Osteoblast (primary cell): Measurements from ENCODE around the gene RBBP8. TPM values are rescaled to one million over a fixed set of nuclear protein-coding genes. Genes with fewer than 3 reads are reported as not detected.

Experiments
- DNase-seq: peaks from one replicate; pipeline ENCODE4 v3.0.0; 2011; ENCODE audit warnings: low spot score, mixed read lengths; ENCODE audit not compliant: insufficient read length; ENCODE audit errors: missing footprints
- H2AFZ ChIP-seq: 2 replicates; pipeline ENCODE4 v1.6.0; 2011; ENCODE audit warnings: mild to moderate bottlenecking, low read length
- H3K27ac ChIP-seq: 2 replicates; pipeline ENCODE4 v1.5.1; 2011; ENCODE audit warnings: mild to moderate bottlenecking, low read depth, low read length, moderate library complexity
- H3K27me3 ChIP-seq: 2 replicates; pipeline ENCODE4 v1.6.0; 2012; ENCODE audit warnings: mild to moderate bottlenecking, control low read depth, inconsistent platforms, low read length, moderate library complexity; ENCODE audit not compliant: insufficient read depth
- H3K36me3 ChIP-seq: 2 replicates; pipeline ENCODE4 v1.5.1; 2011; ENCODE audit warnings: mild to moderate bottlenecking, low read length, control low read depth, moderate library complexity; ENCODE audit not compliant: insufficient read depth
- H3K4me1 ChIP-seq: 2 replicates; pipeline ENCODE4 v1.5.1; 2011; ENCODE audit warnings: mild to moderate bottlenecking, low read length, control low read depth, moderate library complexity; ENCODE audit not compliant: insufficient read depth
- H3K4me2 ChIP-seq: 2 replicates; pipeline ENCODE4 v1.6.0; 2011; ENCODE audit warnings: mild to moderate bottlenecking, low read length; ENCODE audit not compliant: insufficient read depth
- H3K4me3 ChIP-seq: fragments of 200-600 bp; sonication (generic); 3 replicates; pipeline ENCODE4 v1.5.1; 2012; ENCODE audit warnings: mild to moderate bottlenecking, low read length, inconsistent platforms; ENCODE audit not compliant: insufficient read depth
- H3K79me2 ChIP-seq: 2 replicates; pipeline ENCODE4 v1.6.0; 2012; ENCODE audit warnings: mild to moderate bottlenecking, low read length, control low read depth, inconsistent platforms; ENCODE audit not compliant: insufficient read depth
- H3K9me3 ChIP-seq: 2 replicates; pipeline ENCODE4 v1.5.1; 2011; ENCODE audit warnings: low read depth, low read length, control low read depth
- H4K20me1 ChIP-seq: 2 replicates; pipeline ENCODE4 v1.6.0; 2012; ENCODE audit warnings: mild to moderate bottlenecking, low read length, control low read depth; ENCODE audit not compliant: insufficient read depth
- total RNA-seq: library from RNA; depleted of rRNA; stranded (reverse); fragments of >200 nt; gene quantifications from 2 replicates; pipeline ENCODE4 v1.2.3, GENCODE V29; 2012
- TF ChIP-seq, protein P1 (sequence below): IDR thresholded peaks from 2 replicates; pipeline ENCODE4 v1.5.1; 2011; ENCODE audit warnings: mild to moderate bottlenecking, low read depth, low read length, moderate library complexity; ENCODE audit errors: extremely low read depth

Gene RBBP8
- total RNA-seq, 1 donor = 40.2 TPM

DNA sequence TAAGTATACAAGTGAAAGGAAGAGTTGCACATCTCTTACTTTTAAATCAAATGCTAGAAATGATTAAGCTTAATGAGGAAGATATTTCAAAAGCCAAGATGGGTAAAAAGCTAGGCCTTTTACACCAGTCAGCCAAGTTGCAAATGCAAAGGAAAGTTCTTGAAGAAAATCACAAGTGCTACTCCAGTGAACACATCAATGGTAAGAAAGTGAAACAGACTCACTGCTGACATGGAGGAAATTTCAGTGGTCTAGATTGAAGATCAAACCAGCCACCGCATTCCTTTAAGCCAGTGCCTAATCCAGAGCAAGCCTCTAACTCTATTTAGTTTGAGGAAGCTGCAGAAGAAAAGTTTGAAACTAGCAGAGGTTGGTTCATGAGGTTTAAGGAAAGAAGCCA lies 79.1 kb downstream of the RBBP8 start:
- TF ChIP-seq, protein P1, sequence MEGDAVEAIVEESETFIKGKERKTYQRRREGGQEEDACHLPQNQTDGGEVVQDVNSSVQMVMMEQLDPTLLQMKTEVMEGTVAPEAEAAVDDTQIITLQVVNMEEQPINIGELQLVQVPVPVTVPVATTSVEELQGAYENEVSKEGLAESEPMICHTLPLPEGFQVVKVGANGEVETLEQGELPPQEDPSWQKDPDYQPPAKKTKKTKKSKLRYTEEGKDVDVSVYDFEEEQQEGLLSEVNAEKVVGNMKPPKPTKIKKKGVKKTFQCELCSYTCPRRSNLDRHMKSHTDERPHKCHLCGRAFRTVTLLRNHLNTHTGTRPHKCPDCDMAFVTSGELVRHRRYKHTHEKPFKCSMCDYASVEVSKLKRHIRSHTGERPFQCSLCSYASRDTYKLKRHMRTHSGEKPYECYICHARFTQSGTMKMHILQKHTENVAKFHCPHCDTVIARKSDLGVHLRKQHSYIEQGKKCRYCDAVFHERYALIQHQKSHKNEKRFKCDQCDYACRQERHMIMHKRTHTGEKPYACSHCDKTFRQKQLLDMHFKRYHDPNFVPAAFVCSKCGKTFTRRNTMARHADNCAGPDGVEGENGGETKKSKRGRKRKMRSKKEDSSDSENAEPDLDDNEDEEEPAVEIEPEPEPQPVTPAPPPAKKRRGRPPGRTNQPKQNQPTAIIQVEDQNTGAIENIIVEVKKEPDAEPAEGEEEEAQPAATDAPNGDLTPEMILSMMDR = no peak
- Histone ChIP-seq H3K4me2 (no peak overlapping the region), H4K20me1 (no peaks in the 10 kb centered on the region), H3K27me3 (no peaks in the 10 kb centered on the region), H2AFZ (no peak overlapping the region), H3K79me2 (no peaks in the 10 kb centered on the region), H3K4me1 (no peaks in the 10 kb centered on the region), H3K4me3 (no peak overlapping the region), H3K27ac (no peak overlapping the region), H3K9me3 (no peaks in the 10 kb centered on the region), H3K36me3 (no peaks in the 10 kb centered on the region)
- DNase-seq = peak; percentile 17

- no peak overlapping the region for H3K4me3 ChIP-seq
- no peak overlapping the region for H3K27ac ChIP-seq
- H3K4me1 ChIP-seq = no peaks in the 10 kb centered on the region
- H3K9me3 ChIP-seq = no peaks in the 10 kb centered on the region
- H2AFZ ChIP-seq = peak overlapping the region; percentile 63
- no peak overlapping the region for H3K4me2 ChIP-seq
- TF ChIP-seq, protein P1 = no peak
- no peaks in the 10 kb centered on the region for H3K36me3 ChIP-seq
- no peaks in the 10 kb centered on the region for H4K20me1 ChIP-seq
- no peaks in the 10 kb centered on the region for H3K27me3 ChIP-seq
- DNase-seq = no peak
- H3K79me2 ChIP-seq = no peaks in the 10 kb centered on the region
Observed at GRCh38 chr18:23020555-23021294, 87.6 kb downstream of the RBBP8 start.

DNA sequence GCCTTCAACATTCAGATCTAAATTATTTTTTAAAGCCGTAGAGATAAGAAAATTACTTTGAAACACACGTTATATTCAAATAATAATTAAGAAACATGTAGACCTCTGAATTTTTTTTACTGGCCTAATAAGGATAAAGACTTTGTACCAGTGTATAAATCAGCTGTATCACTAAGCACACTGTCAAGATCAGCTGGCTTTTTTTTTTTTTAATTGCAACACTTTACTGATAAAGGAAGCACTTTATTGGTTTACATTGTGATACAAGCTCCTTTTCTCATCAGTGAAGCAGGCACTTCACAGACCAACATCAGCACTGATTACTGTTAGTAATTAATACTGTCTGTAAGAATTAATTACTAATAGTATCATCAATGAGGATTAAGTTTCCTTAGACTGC lies 88.5 kb downstream of the RBBP8 start:
- no peaks in the 10 kb centered on the region for H3K36me3 ChIP-seq
- no peaks in the 10 kb centered on the region for H3K27me3 ChIP-seq
- TF ChIP-seq, protein P1 = no peak
- no peaks in the 10 kb centered on the region for H3K9me3 ChIP-seq
- H3K4me3 ChIP-seq = no peak overlapping the region
- DNase-seq = no peak
- no peaks in the 10 kb centered on the region for H3K4me1 ChIP-seq
- H3K4me2 ChIP-seq = no peak overlapping the region
- H2AFZ ChIP-seq = no peak overlapping the region
- no peak overlapping the region for H3K27ac ChIP-seq
- no peaks in the 10 kb centered on the region for H3K79me2 ChIP-seq
- no peaks in the 10 kb centered on the region for H4K20me1 ChIP-seq

DNA sequence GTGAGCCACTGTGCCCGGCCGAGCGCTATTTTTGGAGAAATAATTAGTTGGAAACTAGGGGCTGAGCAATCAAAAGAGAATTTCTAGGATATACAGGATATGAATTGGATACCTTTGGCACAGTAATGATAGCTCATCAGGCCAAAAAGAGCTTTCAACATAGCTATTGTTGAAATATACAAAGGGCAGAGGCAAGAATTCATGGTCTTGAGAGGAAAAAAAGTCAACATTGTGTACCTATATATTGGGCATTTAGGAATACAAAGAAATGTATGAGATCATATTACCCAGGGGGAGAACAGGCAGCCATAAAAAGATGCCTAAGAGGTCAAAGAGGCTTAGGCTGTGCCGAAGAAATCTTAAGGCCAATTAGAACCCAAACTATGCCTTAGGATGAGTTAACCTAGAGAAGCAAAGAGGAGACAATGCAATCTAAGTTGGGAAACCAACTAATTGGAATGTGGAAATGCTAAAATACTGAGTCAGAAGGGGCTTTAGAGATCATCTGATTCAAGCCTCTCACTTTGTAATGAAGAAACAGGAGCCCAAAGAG lies 99.0 kb downstream of the RBBP8 start:
- Histone ChIP-seq H3K27me3 (no peaks in the 10 kb centered on the region), H3K79me2 (no peaks in the 10 kb centered on the region), H3K27ac (peak overlapping the region; percentile 74), H3K4me1 (peaks cover 24% of the 10 kb centered on the region), H3K4me3 (peak overlapping the region; percentile 36), H3K36me3 (no peaks in the 10 kb centered on the region), H3K9me3 (no peaks in the 10 kb centered on the region), H2AFZ (peak overlapping the region; percentile 30), H4K20me1 (no peaks in the 10 kb centered on the region), H3K4me2 (peak overlapping the region; percentile 52)
- TF ChIP-seq, protein P1 = no peak
- no peak for DNase-seq
